GM18861 (cell line): ENCODE results near the gene SDHB.

Experiments
- ATAC-seq: cut with Tn5 transposase; IDR thresholded peaks from one replicate; pipeline ENCODE4 v1.9.1; 2021; ENCODE audit not compliant: unreplicated experiment

SDHB gene

GRCh38 chr1:16970132-16970910 lies 83.5 kb downstream of the SDHB start:
- no peak for ATAC-seq

GRCh38 chr1:16969651-16970050 lies 84.2 kb downstream of the SDHB start:
- ATAC-seq: no peak

- ATAC-seq: no peak
These were observed 84.7 kb downstream of the SDHB start for GRCh38 chr1:16969057-16969611.
